GM19463 (cell line): ENCODE data around the gene PDCD5.
A peak's percentile ranks its signal among the peaks of the same experiment; 100 is the strongest.
"Not testable (repeated sequence)": the region's sequence is repeated elsewhere in the genome, so short reads cannot be mapped to it uniquely, and the experiment has no call there.

Experiments
- ATAC-seq: cut with Tn5 transposase; IDR thresholded peaks from one replicate; pipeline ENCODE4 v1.9.1; 2021; ENCODE audit warnings: mild to moderate bottlenecking, moderate library complexity; ENCODE audit not compliant: unreplicated experiment

The PDCD5 gene, protein sequence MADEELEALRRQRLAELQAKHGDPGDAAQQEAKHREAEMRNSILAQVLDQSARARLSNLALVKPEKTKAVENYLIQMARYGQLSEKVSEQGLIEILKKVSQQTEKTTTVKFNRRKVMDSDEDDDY

DNA sequence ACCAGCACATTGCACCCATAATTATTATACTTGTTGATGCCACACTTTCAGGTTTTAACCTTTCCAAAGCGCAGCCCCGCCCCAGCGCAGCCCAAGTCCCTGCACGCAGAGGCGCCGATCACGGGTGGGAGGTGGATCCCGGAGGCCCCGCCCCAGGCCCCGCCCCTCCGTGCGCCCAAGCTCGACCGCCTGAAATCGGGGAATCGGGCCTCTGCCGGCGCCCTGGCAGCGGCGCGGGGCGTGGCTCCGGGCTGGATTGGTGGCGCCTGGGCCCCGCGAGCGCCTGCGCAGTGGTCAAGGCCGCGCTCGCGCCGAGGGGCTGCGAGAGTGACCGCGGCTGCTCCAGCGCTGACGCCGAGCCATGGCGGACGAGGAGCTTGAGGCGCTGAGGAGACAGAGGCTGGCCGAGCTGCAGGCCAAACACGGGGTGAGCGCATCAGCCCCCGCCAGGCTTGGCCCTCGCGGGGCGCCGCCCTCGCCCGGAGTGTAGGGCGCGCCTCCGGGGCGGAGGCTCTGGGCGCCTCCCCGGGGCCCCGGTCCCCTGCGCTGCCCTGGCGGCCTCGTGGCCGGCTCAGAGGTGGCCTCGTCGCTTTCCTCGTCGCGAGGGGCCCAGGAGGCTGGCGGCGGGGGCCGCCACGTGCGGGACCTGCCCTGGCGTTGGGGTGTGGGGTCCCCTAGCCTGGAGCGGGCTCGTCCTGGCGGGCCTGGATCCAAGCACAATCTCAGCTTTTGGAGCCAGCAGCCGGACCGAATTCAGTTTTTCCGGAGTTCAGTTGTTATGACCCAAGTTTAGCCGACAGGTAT is at the start of gene PDCD5:
Gene PDCD5, plus strand, starts transcription at position 290 of the 804 bp plus-strand sequence. Its CDS starts 72 bp downstream, at position 362.
- ATAC-seq, result peak; percentile 89

- ATAC-seq, result no peak
Measured at GRCh38 chr19:32532233-32532632, 48.8 kb upstream of the PDCD5 start.

DNA sequence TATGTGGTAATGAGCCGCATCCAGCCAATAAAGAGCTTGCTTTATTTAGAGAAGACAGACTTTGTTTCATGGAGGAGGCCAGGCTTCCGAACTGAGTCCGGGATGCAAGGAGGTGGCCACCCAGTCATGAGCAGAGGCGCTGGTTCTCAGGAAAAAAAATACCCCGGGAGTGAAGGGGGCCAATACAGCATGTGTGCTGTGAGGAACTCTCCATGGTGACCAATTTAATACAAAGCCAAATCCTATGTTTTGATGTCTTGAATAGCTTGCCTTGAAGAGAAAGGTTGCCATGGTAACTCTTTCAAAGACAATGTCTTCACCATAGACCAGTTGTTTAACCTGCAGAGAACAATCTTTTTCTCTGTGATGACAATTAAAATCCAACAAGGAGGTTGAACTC is 43.4 kb upstream of the PDCD5 start:
- ATAC-seq, result no peak

- ATAC-seq, result no peak
Measured at GRCh38 chr19:32539240-32539916, 41.6 kb upstream of the PDCD5 start.

DNA sequence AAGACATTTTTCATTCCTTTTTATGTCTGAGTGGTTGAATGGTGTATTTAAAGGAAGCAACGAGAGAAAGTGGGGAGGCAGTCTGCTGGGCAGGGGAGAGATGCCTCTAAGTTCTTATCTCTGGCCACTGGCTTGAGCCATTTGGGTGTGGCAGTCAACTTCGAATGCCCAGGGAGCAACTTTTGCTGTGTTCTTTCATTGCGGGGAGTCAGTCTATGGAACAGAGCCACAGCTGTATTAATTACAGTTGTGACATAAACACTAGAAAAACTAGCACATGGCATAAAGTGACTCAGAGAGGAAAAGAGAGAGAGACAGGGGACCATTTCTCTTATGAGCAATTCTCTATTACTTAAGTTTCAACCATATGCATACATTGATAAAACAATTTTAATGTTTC is 40.4 kb upstream of the PDCD5 start:
- no peak for ATAC-seq

GRCh38 chr19:32541376-32541775 is 39.6 kb upstream of the PDCD5 start:
- ATAC-seq, result not testable (repeated sequence)

- ATAC-seq, result no peak
Measured at GRCh38 chr19:32542477-32543108, 38.4 kb upstream of the PDCD5 start.

GRCh38 chr19:32543115-32543900 is 37.7 kb upstream of the PDCD5 start:
- ATAC-seq, result no peak

GRCh38 chr19:32544917-32545316 is 36.1 kb upstream of the PDCD5 start:
- ATAC-seq, result no peak

DNA sequence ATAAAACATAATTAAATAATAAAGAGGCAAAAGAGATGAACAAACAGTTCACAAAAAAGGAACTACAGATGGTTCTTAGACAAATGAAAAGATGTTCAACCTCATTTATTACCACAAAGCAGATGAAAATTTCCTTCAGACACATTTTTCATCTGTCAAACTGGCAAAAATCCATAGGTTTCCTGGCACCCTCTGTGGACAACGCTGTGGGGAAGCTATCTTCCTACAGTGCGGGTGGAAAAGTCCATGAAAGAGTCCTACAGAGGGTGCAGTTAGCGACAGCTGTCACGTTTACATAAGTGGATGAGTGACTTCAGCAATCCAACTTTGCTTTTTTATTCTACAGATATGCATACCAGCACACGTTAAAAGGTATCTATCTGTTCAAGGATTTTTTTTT is 30.3 kb upstream of the PDCD5 start:
- ATAC-seq, result no peak

DNA sequence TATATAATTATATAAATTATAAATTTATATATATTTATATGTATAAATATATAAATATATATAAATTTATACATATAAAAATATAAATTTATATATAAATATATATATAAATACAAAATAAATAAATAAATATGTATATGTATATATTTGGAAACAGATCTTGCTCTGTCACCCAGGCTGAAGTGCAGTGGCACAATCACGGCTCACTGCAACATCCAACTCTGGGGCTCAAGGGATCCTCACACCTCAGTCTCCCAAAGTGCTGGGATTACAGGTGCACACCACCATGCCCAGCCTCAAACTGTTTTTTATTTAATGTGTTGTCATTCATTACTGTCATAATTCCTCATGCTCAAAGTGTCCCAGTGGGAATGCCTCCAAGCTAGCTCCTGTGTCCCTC is 25.2 kb upstream of the PDCD5 start:
- ATAC-seq, result no peak

GRCh38 chr19:32558607-32559228 is 22.3 kb upstream of the PDCD5 start:
- no peak for ATAC-seq

DNA sequence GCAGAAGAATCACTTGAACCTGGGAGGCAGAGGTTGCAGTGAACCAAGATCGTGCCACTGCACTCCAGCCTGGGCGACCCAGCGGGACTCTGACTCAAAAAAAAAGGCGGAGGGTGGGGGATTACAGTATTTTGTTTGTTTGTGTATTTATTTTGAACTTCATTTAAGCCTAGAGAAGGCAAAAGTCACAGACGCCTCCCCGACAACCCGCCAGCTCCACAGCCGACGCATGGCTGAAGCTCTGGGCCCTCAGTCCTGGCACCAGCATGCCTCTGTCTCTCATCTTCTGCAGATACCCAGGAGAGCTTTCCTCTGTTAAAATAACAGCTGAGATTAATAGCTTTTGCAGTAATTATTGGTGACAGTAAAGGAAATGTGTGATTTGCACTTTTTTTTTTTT is 17.2 kb upstream of the PDCD5 start:
- ATAC-seq, result no peak

- ATAC-seq, result no peak
Measured at GRCh38 chr19:32566246-32566830, 14.7 kb upstream of the PDCD5 start.

DNA sequence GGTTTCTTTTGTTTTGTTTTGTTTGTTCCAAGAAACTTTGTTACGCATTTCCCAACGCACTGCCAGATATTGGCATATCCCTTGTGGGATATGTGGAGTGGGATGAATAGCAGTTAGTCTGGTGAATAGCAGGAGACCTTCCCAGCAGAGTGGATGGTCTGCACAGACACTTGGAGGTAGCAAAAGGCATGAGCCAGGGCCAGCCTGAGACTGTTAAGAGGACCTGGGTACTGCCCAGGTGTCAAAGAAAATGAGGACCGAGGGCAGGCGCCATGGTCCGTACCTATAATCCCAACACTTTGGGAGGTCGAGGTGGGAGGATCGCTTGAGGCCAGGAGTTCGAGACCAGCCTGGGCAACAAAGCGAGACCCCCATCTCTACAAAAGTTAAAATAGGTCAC is 13.5 kb upstream of the PDCD5 start:
- ATAC-seq, result no peak

- ATAC-seq, result no peak
Measured at GRCh38 chr19:32570081-32570785, 10.8 kb upstream of the PDCD5 start.

DNA sequence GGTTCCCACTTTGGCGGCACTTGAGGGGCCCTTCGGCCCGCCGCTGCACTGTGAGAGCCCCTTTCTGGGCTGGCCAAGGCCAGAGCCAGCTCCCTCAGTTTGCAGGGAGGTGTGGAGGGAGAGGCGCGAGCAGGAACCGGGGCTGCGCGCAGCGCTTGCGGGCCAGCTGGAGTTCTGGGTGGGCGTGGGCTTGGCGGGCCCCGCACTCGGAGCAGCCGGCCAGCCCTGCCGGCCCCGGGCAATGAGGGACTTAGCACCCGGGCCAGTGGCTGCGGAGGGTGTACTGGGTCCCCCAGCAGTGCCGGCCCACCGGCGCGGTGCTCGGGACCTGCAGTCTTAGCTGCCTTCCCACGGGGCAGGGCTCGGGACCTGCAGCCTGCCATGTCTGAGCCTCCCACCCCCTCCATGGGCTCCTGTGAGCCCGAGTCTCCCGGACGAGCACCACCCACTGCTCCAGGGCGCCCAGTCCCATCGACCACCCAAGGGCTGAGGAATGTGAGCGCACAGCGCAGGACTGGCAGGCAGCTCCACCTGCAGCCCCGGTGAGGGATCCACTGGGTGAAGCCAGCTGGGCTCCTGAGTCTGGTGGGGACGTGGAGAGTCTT is 9.4 kb upstream of the PDCD5 start:
- ATAC-seq, result not testable (repeated sequence)

DNA sequence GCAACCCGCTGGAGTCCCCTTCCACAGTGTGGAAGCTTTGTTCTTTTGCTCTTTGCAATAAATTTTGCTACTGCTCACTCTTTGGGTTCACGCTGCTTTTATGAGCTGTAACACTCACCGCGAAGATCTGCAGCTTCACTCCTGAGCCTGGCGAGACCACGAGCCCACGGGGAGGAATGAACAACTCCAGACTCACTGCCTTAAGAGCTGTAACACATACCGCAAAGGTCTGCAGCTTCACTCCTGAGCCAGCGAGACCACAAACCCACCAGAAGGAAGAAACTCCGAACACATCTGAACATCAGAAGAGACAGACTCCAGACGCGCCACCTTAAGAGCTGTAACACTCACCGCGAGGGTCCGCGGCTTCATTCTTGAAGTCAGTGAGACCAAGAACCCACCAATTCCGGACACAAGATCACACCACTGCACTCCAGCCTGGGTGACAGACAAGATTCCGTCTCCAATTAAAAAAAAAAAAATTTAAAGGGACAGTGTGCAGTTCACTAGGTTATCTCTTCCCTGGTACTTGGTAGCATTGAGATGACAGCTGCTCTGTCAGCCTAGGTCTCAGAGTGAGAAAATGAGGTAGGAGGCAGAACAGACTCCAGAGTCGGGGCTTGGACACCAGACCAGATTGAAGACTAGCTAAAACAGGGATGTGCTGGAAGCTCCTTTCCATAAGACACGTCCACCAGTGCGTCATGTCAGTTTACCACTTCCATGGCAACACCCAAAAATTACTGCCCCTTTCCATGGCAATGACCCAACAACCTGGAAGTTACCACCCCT is 8.1 kb upstream of the PDCD5 start:
- not testable (repeated sequence) for ATAC-seq
